HS-27A (cell line): ENCODE measurements around the gene HS6ST2.

ENCODE experiments used
- DNase-seq: peaks from one replicate; pipeline ENCODE4 v3.0.0-alpha.2; 2012; ENCODE audit warnings: low read depth, missing footprints

The HS6ST2 gene

DNA sequence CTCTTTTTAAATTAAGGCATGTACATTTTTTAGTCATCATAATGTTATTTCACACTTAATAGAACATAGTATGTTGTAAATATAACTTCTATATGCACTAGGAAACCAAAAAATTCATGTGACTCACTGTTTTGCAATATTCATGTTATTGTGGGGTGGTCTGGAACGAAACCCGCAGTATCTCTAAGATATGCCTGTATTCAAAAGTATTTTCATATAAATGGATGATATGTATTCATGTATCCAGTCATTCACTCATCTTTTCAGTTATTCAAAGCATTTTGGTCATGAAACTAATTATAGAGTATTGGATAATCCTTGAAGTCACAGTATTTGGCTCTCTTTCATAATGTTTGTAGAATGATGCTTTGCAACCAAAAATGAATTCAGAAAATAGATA is 168.1 kb downstream of the HS6ST2 start:
- DNase-seq: no peak

- DNase-seq: no peak
Observed at GRCh38 chrX:132786217-132786616, 172.2 kb downstream of the HS6ST2 start.

GRCh38 chrX:132778917-132779316 is 179.5 kb downstream of the HS6ST2 start:
- no peak for DNase-seq

GRCh38 chrX:132776486-132777210 is 181.8 kb downstream of the HS6ST2 start:
- no peak for DNase-seq

GRCh38 chrX:132775263-132775823 is 183.1 kb downstream of the HS6ST2 start:
- DNase-seq: no peak

DNA sequence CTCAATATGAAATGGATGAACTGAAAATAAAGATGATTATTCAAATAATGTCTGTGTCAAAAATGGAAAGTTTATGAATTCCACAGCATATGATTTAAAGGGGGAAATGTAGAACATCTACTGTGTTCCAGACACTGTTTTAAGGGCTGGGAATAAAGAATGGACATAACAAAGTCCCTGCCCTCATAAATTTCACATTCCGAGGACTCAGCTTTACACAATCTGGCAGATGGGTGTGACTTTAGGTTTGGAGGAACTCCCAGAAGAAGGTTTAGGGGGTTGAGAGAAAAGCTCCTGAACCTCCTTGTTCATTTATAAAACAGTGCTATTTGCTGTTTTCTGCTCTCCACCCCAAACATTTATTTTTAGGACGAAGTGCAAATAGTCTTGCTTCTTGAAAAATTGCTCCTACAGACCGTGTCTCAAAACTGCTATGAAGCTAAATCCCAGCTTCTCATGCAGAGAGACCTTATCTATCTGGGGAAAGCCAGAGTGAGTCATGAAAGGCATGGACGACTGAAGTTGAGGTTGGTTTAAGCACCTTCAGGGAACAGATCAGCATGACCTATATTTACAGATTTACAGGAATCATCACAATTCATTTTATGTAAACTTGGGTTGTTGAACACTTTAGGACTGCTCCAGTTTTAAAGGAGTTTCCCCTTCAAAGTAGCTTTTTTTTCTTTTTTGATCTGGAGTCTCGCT is 184.3 kb downstream of the HS6ST2 start:
- DNase-seq: no peak

DNA sequence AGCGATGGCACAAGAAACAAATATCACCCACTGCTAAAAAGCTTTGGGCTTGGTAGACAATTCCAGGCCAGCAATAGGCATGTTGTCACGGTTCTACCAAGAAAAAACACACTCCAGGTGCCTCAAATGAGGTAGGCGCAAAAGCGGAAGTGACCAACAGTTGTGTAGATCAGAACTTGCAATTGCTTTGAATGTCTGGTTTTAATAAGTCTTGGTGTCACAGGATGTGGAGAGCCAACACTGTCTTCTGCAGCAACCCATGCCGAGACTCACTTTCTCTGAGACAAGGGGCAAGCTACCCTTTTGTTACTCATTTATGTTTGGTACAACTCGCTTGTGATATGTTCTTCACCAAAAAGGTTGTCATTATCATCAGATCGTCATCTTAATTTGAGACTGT is 188.8 kb downstream of the HS6ST2 start:
- no peak for DNase-seq

- DNase-seq: no peak
Observed at GRCh38 chrX:132766452-132766851, 192.0 kb downstream of the HS6ST2 start.

DNA sequence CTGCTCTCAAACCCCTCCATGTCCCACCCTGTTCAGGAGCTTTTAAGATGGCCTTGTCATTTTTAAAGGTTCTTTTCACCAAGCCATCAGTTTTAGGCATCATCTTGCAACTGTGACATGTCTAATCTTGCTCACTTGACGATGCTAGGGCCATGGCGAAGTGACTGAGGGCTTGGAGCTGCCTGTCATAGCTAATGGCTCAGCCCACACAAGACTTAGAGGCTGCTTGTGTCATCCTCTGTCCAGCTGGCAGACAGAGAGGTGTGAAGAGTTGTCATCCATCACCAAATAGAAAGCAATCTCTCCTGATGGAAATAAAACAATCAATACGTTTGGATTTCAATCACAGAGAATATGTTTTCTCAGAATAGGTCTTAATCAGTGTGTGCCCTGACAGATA is 194.9 kb downstream of the HS6ST2 start:
- DNase-seq: no peak

DNA sequence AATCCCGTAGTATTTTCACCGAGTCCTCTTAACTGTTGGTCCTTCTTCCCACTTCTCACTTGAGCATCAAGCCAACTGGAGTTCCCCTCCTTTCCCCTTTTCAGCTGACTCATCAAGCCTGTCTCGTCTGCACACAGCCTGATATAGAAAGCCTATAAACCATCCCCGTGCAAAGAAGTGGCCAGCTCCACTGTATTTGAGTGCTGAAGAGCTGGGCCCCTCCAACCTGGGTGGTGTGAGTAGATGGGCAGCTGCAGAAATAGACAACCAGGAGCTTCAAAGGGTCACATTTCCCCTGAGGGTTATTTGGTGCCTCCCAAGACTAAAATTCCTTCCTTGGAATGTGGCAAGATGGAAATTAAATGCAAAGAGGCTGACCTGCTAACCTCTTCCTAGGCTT is 199.7 kb downstream of the HS6ST2 start:
- no peak for DNase-seq

DNA sequence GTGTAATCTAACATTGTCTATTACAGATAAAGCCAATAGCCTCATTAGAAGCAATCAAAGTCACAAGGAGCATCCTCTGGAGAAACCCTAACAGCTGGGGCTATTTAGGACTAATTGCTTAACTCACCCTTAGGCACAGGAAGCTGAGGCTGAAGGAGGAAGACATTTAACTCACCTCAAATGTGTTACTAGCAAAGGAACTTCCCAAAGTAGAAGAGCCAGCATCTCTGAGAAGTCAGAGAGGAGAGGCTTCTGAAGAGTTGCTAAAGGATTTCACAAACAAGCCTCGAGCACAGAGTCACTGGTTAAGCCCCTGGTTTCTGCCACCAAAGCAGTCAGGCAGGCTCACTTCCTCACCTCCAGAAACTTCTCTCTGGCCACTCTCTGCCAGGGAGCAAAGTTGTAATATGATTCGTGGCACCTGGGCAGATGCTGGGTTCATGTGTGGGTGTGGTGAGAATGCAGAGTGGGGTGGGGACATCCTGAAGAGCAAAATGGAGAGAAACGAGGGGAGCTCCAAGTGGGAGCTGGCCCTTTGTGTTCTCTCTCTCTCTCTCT is 201.3 kb downstream of the HS6ST2 start:
- no peak for DNase-seq

DNA sequence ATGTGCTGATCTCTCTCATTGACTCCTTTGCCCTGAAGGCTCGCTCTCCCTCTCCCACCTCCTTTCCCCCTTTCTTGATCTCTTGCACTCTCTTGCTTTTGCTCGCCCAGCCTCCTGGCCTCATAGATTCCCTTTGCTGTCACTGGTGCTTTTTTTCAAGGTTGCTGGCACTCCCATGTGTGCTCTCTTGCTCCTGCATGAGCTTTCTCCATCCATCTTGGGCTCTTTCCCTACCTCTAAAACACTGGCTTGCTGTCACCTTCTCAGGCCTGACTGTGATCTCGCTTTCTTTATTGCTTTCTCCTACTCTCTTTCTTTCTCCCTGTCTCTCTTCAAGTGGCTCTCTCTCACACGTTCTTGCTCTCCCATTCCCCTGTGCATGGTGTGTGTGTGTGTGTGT is 202.0 kb downstream of the HS6ST2 start:
- no peak for DNase-seq

DNA sequence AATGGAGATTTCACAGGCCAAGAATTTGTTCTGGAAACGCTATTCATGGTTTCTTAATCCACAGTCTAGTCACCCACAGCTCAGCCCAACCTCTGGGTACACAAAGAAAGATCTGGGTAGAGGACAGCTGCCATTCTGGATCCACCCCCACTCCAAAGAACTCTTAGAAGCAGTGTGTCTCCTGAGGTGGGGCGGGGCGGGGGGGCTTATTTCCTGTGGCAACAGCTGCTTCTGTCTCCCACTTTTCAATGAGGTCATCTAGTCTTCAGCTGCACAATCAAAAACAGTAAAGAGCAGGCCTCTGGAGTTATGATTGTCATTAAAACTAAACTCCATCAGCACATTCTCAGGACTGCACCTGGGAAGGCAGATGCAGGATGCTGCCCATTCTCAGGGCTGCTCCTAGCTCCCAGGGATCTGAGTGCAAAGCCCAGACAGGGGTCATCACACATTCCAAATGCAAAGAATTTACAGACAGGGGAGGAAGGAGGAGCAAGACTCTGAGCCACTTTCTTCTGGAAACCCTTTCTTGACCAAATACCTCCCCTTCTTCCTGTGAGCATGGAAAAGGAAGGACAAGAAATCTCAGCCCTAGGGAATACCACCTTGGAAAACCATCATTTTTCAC is 207.3 kb downstream of the HS6ST2 start:
- no peak for DNase-seq

DNA sequence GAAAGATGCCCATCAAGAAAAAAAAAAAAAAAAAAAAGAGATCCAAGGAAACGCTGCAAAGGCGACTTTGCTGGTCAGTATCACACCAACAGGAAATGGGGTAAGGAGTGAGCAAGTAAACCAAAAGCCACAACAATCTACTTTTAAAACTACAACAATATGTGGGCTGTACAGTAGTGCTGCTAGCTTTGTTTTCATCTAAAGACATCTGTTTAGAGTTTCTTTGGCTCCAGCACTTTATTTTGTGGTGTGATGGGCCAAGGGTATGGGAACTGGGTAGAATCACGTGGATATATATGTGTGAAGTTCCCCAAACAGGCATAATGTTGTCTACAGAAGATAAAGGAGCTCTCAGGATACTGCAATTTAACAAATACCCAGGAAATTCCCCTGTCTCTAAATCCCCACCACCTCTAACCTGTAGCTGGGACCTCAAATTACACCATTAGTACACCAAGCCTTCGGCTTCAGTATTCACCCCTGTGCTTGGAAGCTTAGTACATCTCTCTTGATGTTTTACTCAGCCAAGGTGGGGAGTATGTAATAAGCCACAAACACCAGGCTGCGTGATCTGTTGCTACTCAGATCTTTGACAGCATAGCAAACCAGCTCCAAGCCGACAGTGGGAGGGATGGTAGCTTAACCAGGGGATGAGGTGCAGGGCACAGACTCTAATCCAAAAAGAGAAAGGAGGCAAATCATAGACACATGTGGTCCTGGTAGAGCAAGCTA is 207.9 kb downstream of the HS6ST2 start:
- no peak for DNase-seq

- no peak for DNase-seq
Observed at GRCh38 chrX:132749406-132749805, 209.0 kb downstream of the HS6ST2 start.

GRCh38 chrX:132748909-132749308 is 209.5 kb downstream of the HS6ST2 start:
- DNase-seq: no peak

DNA sequence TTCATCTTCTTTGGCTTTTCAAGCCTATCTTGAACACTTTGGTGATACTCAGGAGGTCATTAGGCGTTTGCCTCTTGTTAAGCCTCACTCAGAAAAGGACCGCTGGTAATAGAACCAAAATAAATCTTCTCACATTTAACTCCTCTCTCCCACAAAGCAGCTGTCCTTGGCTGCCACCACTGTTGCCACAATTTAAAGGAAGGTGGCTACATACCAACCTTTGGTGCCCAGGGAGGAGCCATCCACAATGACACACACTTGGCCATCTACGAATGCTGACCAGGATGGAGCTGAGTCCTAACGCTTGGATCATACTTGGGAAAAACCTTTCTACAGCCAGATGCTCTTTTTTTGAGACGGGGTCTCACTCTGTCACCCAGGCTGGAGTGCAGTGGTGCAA is 210.2 kb downstream of the HS6ST2 start:
- DNase-seq: no peak

DNA sequence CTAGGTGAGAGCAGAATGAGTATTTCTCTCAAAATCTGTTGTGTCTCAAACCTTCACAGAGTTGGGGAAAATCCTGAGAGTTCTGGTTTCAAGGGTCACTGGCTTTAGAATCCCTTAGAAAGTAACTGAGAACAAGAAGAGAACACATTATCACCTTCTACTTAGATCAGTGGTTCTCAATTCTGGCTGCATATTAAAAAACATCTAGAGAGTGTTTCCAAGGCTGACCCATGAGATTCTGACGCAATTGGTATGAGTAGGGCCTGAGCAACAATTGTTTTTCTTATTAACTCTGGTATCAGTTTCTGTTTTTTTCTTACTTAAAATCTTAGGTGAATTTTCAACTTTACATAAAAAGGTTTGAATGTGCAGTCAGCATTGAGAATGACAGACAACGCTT is 212.8 kb downstream of the HS6ST2 start:
- DNase-seq: no peak

- DNase-seq: no peak
Observed at GRCh38 chrX:132744470-132744869, 214.0 kb downstream of the HS6ST2 start.

DNA sequence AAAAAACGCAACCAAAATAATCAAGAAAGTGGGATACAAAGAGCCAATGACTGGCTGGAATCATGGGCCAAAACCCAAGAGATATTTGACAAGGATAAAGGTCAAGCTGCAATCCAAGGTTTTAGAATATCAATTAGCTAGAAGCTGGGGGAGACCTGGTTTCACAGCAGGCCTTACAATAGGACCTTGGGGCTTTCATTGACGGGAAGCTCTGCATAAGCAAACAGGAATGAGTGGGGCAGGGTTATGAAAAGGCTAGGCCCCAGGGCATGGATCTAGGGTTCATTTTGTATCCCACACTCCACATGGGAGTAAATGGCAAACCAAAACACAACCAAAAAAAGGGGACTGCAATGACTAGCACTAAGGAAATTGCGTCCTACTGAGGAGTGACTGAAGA is 215.3 kb downstream of the HS6ST2 start:
- DNase-seq: no peak

DNA sequence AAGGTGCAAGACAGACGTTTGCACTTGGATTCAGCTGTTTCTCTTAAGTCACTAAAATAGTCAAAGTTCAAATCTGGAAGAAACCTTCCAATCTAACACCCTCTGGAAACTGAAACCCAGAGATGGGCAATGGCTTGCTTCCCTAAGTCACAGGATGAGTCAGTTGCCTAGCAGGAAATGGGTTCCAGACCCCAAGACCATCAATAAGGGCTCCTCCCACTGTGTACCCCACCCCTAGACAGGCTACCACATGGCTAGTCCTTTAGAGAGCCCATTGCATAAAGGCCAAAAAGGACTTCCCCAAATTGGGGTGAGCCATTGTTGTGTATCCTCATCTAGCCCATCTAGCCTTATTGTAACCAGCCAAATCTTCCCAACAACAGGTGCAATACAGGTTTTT is 216.2 kb downstream of the HS6ST2 start:
- no peak for DNase-seq

GRCh38 chrX:132741689-132742088 is 216.7 kb downstream of the HS6ST2 start:
- DNase-seq: no peak
